RWPE2 (cell line): Measurements from ENCODE around the gene ITPK1.
"Not testable (repeated sequence)": the region's sequence is repeated elsewhere in the genome, so short reads cannot be mapped to it uniquely, and the experiment has no call there.

Experiments
- ATAC-seq: fragments of 200-7000 bp; cut with Tn5 transposase; 3 replicates; pipeline ENCODE4 v1.9.1; 2021; ENCODE audit warnings: low read depth
- DNase-seq: peaks from one replicate; pipeline ENCODE4 v3.0.0-alpha.2; 2020; ENCODE audit warnings: low spot score
- H3K27ac ChIP-seq: fragments of 450-650 bp; 2 replicates; pipeline ENCODE4 v1.5.1; 2017; ENCODE audit warnings: mild to moderate bottlenecking; ENCODE audit not compliant: poor library complexity, severe bottlenecking
- H3K27me3 ChIP-seq: fragments of 250-450 bp; sonication (Bioruptor Pico); 2 replicates; pipeline ENCODE4 v1.5.1; 2021; ENCODE audit warnings: mild to moderate bottlenecking, moderate library complexity; ENCODE audit not compliant: insufficient read depth, poor library complexity, severe bottlenecking
- H3K36me3 ChIP-seq: fragments of 250-450 bp; sonication (Bioruptor Pico); 2 replicates; pipeline ENCODE4 v1.5.1; 2020; ENCODE audit warnings: low read depth, mild to moderate bottlenecking, moderate library complexity
- H3K4me1 ChIP-seq: fragments of 250-450 bp; sonication (Bioruptor Pico); 2 replicates; pipeline ENCODE4 v1.5.1; 2021; ENCODE audit warnings: mild to moderate bottlenecking, moderate library complexity; ENCODE audit not compliant: insufficient read depth, poor library complexity, severe bottlenecking
- H3K4me3 ChIP-seq: fragments of 250-450 bp; sonication (Bioruptor Pico); 2 replicates; pipeline ENCODE4 v1.5.1; 2021; ENCODE audit warnings: mild to moderate bottlenecking, moderate library complexity; ENCODE audit not compliant: severe bottlenecking
- H3K9me3 ChIP-seq: fragments of 250-450 bp; sonication (Bioruptor Pico); 2 replicates; pipeline ENCODE4 v1.5.1; 2021; ENCODE audit warnings: mild to moderate bottlenecking, moderate library complexity; ENCODE audit not compliant: severe bottlenecking
- CTCF ChIP-seq: fragments of 450-650 bp; IDR thresholded peaks from one replicate; pipeline ENCODE4 v1.5.1; 2017; ENCODE audit warnings: mild to moderate bottlenecking, moderate library complexity; ENCODE audit not compliant: poor library complexity, severe bottlenecking

The ITPK1 gene

GRCh38 chr14:93136009-93136408 is 20.3 kb upstream of the ITPK1 start:
- Histone ChIP-seq H3K27me3 (no peaks in the 10 kb centered on the region), H3K27ac (no peak overlapping the region), H3K9me3 (no peaks in the 10 kb centered on the region), H3K4me3 (no peak overlapping the region), H3K36me3 (no peaks in the 10 kb centered on the region), H3K4me1 (peaks cover 23% of the 10 kb centered on the region)
- DNase-seq (no peak), ATAC-seq (no peak)
- no peak for TF ChIP-seq CTCF

- no peaks in the 10 kb centered on the region for H3K27me3 ChIP-seq
- H3K4me3 ChIP-seq, result no peak overlapping the region
- ATAC-seq (no peak), DNase-seq (no peak)
- no peak overlapping the region for H3K27ac ChIP-seq
- no peaks in the 10 kb centered on the region for H3K36me3 ChIP-seq
- no peak for TF ChIP-seq CTCF
- peaks cover 23% of the 10 kb centered on the region for H3K4me1 ChIP-seq
- H3K9me3 ChIP-seq, result no peaks in the 10 kb centered on the region
Observed at GRCh38 chr14:93135399-93135798, 19.7 kb upstream of the ITPK1 start.

- DNase-seq (no peak), ATAC-seq (peak; percentile 69)
- Histone ChIP-seq H3K36me3 (no peaks in the 10 kb centered on the region), H3K4me1 (peaks cover 23% of the 10 kb centered on the region), H3K9me3 (no peaks in the 10 kb centered on the region), H3K4me3 (no peak overlapping the region), H3K27ac (peak overlapping the region; percentile 32), H3K27me3 (no peaks in the 10 kb centered on the region)
- TF ChIP-seq CTCF, result no peak
Observed at GRCh38 chr14:93133464-93133863, 17.7 kb upstream of the ITPK1 start.

- Histone ChIP-seq H3K4me1 (peaks cover 23% of the 10 kb centered on the region), H3K9me3 (no peaks in the 10 kb centered on the region), H3K36me3 (no peaks in the 10 kb centered on the region), H3K27ac (peak overlapping the region; percentile 32), H3K4me3 (no peak overlapping the region), H3K27me3 (no peaks in the 10 kb centered on the region)
- peak; percentile 37 for TF ChIP-seq CTCF
- ATAC-seq (no peak), DNase-seq (no peak)
Observed at GRCh38 chr14:93132472-93133065, 16.8 kb upstream of the ITPK1 start.

- not testable (repeated sequence) for H3K9me3 ChIP-seq, DNase-seq, H3K27me3 ChIP-seq, H3K4me3 ChIP-seq, H3K27ac ChIP-seq, H3K36me3 ChIP-seq
- H3K4me1 ChIP-seq, result peaks cover 23% of the 10 kb centered on the region
- peak; percentile 27; the same call in 2 of the 3 replicates for ATAC-seq
Observed at GRCh38 chr14:93131257-93131820, 15.6 kb upstream of the ITPK1 start.
